Measurements from ENCODE around the gene RASSF1. TPM values are rescaled to one million over a fixed set of nuclear protein-coding genes. Genes with fewer than 3 reads are reported as not detected.

RASSF1 gene
- total and polyA plus RNA-seq, 2 of the 13 experiments (the other 11 are each of a cell fraction or from before 2014, with no cell fraction given): 10.2 to 27.5 TPM

GRCh38 chr3:50350527-50351322 lies 10.1 kb upstream of the RASSF1 start, which contains the start of the genes CYB561D2 and NPRL2 (continued):
- peak; percentile 98 for TF ChIP-seq CSRNP1 (CRISPR knock-in tag; IDR thresholded peaks at IDR 0.05)
- TF ChIP-seq ZFX (CRISPR knock-in tag; IDR thresholded peaks at IDR 0.05; ENCODE audit: low read depth): peak; percentile 96
- TF ChIP-seq ZNF572 (CRISPR knock-in tag; IDR thresholded peaks at IDR 0.05): 0 out of 2 replicates have a peak, but pooled peaks have one; percentile 90
- TF ChIP-seq ZGPAT (CRISPR knock-in tag; IDR thresholded peaks at IDR 0.05): peak; percentile 92
- TF ChIP-seq ZNF350 (CRISPR knock-in tag; IDR thresholded peaks at IDR 0.05; ENCODE audit: borderline replicate concordance, low read depth): peak; percentile 98
- peak; percentile 99 for TF ChIP-seq BORCS8-MEF2B (CRISPR knock-in tag; IDR thresholded peaks at IDR 0.05)
- TF ChIP-seq ELF3 (CRISPR knock-in tag; IDR thresholded peaks at IDR 0.05): peak; percentile 94
- TF ChIP-seq SIX1 (CRISPR knock-in tag; IDR thresholded peaks at IDR 0.05; ENCODE audit: borderline replicate concordance): no peak
- TF ChIP-seq NR1H2 (CRISPR knock-in tag; IDR thresholded peaks at IDR 0.05; ENCODE audit: borderline replicate concordance, low read depth): 0 out of 2 replicates have a peak, but pooled peaks have one; percentile 90
- peak; percentile 79 for TF ChIP-seq ZBTB10 (CRISPR knock-in tag; IDR thresholded peaks at IDR 0.05; ENCODE audit: borderline replicate concordance)
- TF ChIP-seq ZNF775 (CRISPR knock-in tag; IDR thresholded peaks at IDR 0.05; ENCODE audit: borderline replicate concordance): no peak
- TF ChIP-seq ZNF552 (CRISPR knock-in tag; IDR thresholded peaks at IDR 0.05; ENCODE audit: borderline replicate concordance): peak; percentile 98
- TF ChIP-seq ZNF781 (CRISPR knock-in tag; IDR thresholded peaks at IDR 0.05; ENCODE audit: borderline replicate concordance, not compliant biosample characterization): peak; percentile 99
- TF ChIP-seq ZNF83 (CRISPR knock-in tag; IDR thresholded peaks at IDR 0.05; ENCODE audit: borderline replicate concordance): peak; percentile 98
- TF ChIP-seq RELA (CRISPR knock-in tag; IDR thresholded peaks at IDR 0.05): 0 out of 2 replicates have a peak, but pooled peaks have one; percentile 41
- TF ChIP-seq ATF7 (IDR thresholded peaks at IDR 0.05): no peak
- TF ChIP-seq ATF7 (CRISPR knock-in tag; IDR thresholded peaks at IDR 0.05): no peak; the same call in 1 of the 2 replicates
- no peak for TF ChIP-seq BCLAF1 (IDR thresholded peaks at IDR 0.05)
- no peak for TF ChIP-seq SRF (IDR thresholded peaks at IDR 0.05; ENCODE audit: low read depth, low read length)
- peak; percentile 95 for TF ChIP-seq ZNF124 (CRISPR knock-in tag; IDR thresholded peaks at IDR 0.05)
- TF ChIP-seq ISX (CRISPR knock-in tag; conservative IDR thresholded peaks at IDR 0.05): peak; percentile 87; the same call in 1 of the 2 replicates
